IPS-20b (cell line): Measurements from ENCODE around the gene TPRX1.
"Not testable (repeated sequence)": the region's sequence is repeated elsewhere in the genome, so short reads cannot be mapped to it uniquely, and the experiment has no call there.

Source experiments
- H3K27ac ChIP-seq: one replicate; pipeline ENCODE4 v1.5.1; 2013; ENCODE audit warnings: low read length
- H3K27me3 ChIP-seq: 2 replicates; pipeline ENCODE4 v1.6.1; 2013; ENCODE audit warnings: mild to moderate bottlenecking, low read length, inconsistent platforms; ENCODE audit not compliant: insufficient read depth
- H3K36me3 ChIP-seq: 2 replicates; pipeline ENCODE4 v1.6.1; 2013; ENCODE audit warnings: low read depth, mild to moderate bottlenecking, inconsistent platforms, low read length, moderate library complexity; ENCODE audit not compliant: insufficient read depth
- H3K4me1 ChIP-seq: 2 replicates; pipeline ENCODE4 v1.6.1; 2013; ENCODE audit warnings: mild to moderate bottlenecking, control low read depth, inconsistent platforms, low read length, moderate library complexity; ENCODE audit not compliant: insufficient read depth
- H3K4me3 ChIP-seq: 2 replicates; pipeline ENCODE4 v1.5.1; 2013; ENCODE audit warnings: mild to moderate bottlenecking, low read length, inconsistent platforms
- H3K9ac ChIP-seq: 2 replicates; pipeline ENCODE4 v1.6.1; 2013; ENCODE audit warnings: low read depth, mild to moderate bottlenecking, inconsistent platforms, low read length, moderate library complexity
- H3K9me3 ChIP-seq: 2 replicates; pipeline ENCODE4 v1.6.1; 2013; ENCODE audit warnings: mild to moderate bottlenecking, low read depth, low read length, inconsistent platforms; ENCODE audit not compliant: insufficient read depth

Gene TPRX1, protein sequence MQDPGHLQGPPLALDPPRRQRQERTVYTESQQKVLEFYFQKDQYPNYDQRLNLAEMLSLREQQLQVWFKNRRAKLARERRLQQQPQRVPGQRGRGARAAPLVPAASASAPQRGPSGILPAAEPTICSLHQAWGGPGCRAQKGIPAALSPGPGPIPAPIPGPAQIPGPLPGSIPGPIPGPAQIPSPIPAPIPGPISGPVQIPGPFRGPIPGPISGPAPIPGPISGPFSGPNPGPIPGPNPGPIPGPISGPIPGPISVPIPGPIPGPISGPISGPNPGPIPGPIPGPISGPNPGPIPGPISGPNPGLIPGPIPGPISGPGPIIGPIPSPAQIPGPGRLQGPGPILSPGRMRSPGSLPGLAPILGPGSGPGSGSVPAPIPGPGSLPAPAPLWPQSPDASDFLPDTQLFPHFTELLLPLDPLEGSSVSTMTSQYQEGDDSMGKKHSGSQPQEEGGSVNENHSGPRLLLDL

DNA sequence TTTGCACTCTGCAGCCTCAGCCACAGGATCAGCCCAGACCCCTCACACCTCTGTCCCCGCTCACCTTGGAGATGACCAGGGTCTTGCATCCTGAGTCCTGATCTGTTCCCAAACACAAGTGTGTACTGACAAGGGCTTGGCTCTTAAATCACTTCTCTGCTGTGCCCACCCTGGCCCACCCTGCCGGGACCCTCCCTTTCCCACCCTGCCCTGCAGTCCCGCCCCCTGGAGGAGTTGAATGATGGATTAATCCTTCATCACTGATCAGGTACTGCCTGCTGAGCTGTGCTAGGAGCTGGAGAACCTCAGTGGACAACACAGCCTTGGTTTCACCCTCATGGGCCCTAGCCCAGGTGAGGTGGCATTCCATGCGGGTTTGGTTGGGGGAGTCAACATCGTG lies at the start of gene TPRX1:
Gene TPRX1 (minus strand): TSS at position 101 of the 400 bp plus-strand sequence. CDS start 12 bp downstream, at position 89.
- not testable (repeated sequence) for H3K4me1 ChIP-seq, H3K9me3 ChIP-seq, H3K27ac ChIP-seq, H3K36me3 ChIP-seq, H3K9ac ChIP-seq, H3K4me3 ChIP-seq, H3K27me3 ChIP-seq

DNA sequence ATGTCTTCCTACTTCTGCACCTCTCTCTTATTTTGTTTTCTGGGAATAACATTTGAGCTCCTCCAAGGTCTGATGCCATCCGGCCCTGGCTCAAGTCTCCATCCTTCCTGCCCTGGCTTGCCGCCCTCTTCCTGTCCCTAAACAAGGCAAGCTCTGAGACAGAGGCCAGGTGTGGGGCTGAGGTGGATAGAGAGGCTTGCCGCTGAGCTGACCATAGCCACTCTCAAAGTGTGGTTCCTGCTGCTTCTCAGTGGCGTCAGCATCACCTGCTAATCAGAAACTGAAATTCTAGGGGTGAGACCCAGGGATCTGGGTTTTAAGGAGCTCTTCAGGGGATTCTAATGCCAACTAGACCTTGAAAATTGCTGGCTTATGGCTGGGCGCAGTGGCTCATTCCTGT lies 48.7 kb upstream of the TPRX1 start:
- Histone ChIP-seq H3K27ac (no peak overlapping the region), H3K9me3 (no peaks in the 10 kb centered on the region), H3K9ac (no peak overlapping the region), H3K4me3 (no peak overlapping the region), H3K27me3 (no peaks in the 10 kb centered on the region), H3K36me3 (no peaks in the 10 kb centered on the region), H3K4me1 (peaks cover 8% of the 10 kb centered on the region; the same call in 1 of the 2 replicates)

DNA sequence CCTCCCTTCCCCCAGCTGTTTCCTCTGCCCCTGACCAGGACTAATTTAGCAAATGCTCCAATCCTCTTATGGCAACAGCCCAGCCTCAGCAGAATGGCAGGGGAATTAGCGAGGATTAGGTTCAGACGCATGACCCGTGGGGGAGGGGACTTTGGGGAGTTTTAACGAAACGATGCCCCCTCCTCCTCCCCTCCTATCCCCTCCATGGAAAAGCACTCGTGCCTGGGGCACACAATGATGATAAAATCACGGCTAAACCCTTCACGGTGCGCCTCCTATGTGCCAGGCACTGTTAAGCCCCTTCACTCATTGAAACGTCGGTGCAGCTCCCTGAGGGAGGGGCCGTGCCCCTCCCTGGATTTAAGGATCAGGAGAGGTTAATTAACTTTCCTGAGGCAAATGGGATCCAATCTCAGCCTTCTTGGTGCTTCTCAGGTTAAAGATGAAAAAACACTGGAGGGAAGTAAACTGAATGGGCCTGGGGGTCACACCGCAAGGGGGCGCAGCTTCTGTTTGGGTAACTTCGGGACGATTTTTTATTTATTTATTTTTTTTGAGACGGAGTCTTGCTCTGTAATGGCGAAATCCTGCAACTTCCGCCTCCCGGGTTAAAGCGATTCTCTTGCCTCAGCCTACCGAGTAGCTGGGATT lies 44.6 kb upstream of the TPRX1 start:
- Histone ChIP-seq H3K9me3 (no peaks in the 10 kb centered on the region), H3K27ac (peak overlapping the region; percentile 69), H3K36me3 (no peaks in the 10 kb centered on the region), H3K9ac (peak overlapping the region; percentile 83; the same call in 1 of the 2 replicates), H3K27me3 (no peaks in the 10 kb centered on the region), H3K4me1 (peaks cover 8% of the 10 kb centered on the region; the same call in 1 of the 2 replicates), H3K4me3 (peak overlapping the region; percentile 62)

DNA sequence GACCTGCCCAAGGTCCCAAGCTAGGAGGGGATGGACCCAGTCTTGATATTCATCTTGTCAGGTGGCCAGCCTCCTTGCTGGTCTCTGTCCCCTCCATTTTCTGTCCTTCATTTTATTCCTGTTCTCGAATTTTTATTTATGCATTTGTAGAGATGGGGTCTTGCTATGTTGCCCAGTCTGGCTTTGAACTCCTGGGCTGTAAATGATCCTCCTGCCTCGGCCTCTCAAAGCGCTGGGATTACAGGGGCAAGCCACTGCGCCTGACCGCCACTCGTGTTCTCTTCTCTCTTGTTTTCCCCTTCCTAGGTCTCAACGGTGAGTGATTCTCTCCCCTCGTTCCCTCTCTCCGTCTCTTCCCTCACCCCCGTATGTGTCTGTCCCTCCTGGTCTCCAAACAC lies 44.1 kb upstream of the TPRX1 start:
- peak overlapping the region; percentile 62 for H3K4me3 ChIP-seq
- no peaks in the 10 kb centered on the region for H3K36me3 ChIP-seq
- H3K27ac ChIP-seq = peak overlapping the region; percentile 69
- peaks cover 8% of the 10 kb centered on the region; the same call in 1 of the 2 replicates for H3K4me1 ChIP-seq
- peak overlapping the region; percentile 83; the same call in 1 of the 2 replicates for H3K9ac ChIP-seq
- H3K27me3 ChIP-seq = no peaks in the 10 kb centered on the region
- H3K9me3 ChIP-seq = no peaks in the 10 kb centered on the region

DNA sequence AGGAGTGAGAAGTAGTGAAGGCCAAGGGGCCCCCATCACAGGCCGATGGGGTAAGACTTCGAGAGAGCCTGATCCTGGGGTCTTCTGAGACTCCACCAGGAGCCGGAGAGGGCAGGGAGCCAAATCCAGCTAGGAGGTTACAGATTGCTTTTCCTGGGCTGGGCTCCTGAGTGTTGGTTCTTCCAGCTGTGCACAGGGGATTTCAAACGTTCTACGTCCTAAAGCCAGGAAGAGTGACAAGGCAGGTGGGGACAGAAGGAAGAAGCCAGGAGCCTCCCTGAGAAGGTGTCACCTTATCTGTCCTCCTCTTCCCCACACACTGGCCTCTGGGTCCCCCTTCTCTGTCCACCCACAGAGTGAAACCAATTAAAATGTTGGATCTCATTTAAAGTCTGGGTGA lies 38.6 kb upstream of the TPRX1 start:
- Histone ChIP-seq H3K27me3 (no peaks in the 10 kb centered on the region), H3K27ac (no peak overlapping the region), H3K9ac (no peak overlapping the region), H3K36me3 (no peaks in the 10 kb centered on the region), H3K4me3 (no peak overlapping the region), H3K4me1 (peaks cover 7% of the 10 kb centered on the region; the same call in 1 of the 2 replicates), H3K9me3 (no peaks in the 10 kb centered on the region)

DNA sequence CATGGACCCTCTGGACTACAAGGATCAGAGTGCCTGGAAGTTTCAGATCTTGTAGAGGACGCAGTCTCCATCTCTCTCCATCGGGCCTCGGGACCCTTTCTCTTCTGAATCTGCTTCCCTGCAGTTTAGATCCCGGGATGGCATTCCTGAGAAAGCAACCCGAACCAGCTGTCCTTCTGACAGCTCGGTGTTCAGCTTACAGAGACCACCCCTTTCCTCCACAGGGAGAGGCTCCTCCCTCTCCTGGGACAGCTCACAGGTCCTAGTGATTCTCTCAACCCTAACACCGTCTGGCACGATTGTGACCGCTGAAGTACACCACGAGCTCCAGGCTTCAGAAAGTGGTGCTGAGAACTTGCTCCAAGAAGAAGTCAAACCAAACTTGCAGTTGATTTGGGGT lies 35.6 kb upstream of the TPRX1 start:
- Histone ChIP-seq H3K9ac (no peak overlapping the region), H3K36me3 (no peaks in the 10 kb centered on the region), H3K9me3 (no peaks in the 10 kb centered on the region), H3K4me3 (peak overlapping the region; percentile 2; the same call in 1 of the 2 replicates), H3K27ac (no peak overlapping the region), H3K4me1 (peaks cover 7% of the 10 kb centered on the region; the same call in 1 of the 2 replicates), H3K27me3 (no peaks in the 10 kb centered on the region)

- no peaks in the 10 kb centered on the region for H3K9me3 ChIP-seq
Measured at GRCh38 chr19:47839411-47839810, 35.1 kb upstream of the TPRX1 start.

DNA sequence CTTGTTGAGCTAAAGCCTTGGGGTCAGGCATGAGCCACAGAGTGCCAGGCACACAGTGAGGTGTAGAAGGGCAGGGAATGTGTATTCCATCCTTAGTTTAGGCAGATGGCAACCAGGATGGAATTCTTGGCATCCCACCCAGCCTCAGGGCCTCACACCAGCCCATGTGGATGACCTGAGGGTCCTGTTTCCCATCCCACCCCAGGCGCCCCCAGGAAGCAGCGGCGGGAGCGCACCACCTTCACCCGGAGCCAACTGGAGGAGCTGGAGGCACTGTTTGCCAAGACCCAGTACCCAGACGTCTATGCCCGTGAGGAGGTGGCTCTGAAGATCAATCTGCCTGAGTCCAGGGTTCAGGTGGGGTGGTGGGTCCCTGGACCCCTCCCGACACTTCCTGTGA lies 31.7 kb upstream of the TPRX1 start:
- no peak overlapping the region for H3K9ac ChIP-seq
- H3K36me3 ChIP-seq = no peaks in the 10 kb centered on the region
- no peak overlapping the region for H3K27ac ChIP-seq
- H3K27me3 ChIP-seq = no peaks in the 10 kb centered on the region
- no peak overlapping the region for H3K4me3 ChIP-seq
- H3K4me1 ChIP-seq = peaks cover 7% of the 10 kb centered on the region; the same call in 1 of the 2 replicates
- no peaks in the 10 kb centered on the region for H3K9me3 ChIP-seq

More at GRCh38 chr19:47839411-47839810, 35.1 kb upstream of the TPRX1 start:
- Histone ChIP-seq H3K4me1 (peaks cover 7% of the 10 kb centered on the region; the same call in 1 of the 2 replicates), H3K36me3 (no peaks in the 10 kb centered on the region), H3K9ac (no peak overlapping the region), H3K27ac (no peak overlapping the region), H3K27me3 (no peaks in the 10 kb centered on the region), H3K4me3 (no peak overlapping the region)

DNA sequence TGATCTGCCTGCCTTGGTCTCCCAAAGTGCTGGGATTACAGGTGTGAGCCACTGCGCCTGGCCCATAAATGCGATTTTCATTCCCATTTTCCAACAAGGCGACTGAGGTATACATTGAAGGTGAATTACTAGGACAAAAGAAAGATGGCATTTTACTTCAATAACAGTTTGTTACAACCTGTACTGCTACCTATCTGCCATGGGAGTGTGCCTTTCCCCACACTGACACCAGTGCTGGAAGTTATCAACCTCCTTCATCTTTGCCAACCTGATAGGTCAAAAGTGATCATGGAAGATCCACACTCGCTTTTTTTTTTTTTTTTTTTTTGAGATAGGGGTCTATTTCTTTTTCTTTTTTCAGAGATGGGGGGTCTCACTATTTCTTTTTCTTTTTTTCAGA lies 28.4 kb upstream of the TPRX1 start:
- Histone ChIP-seq H3K27me3 (no peaks in the 10 kb centered on the region), H3K4me3 (no peak overlapping the region), H3K9ac (no peak overlapping the region), H3K36me3 (no peaks in the 10 kb centered on the region), H3K9me3 (no peaks in the 10 kb centered on the region), H3K27ac (no peak overlapping the region), H3K4me1 (peaks cover 7% of the 10 kb centered on the region; the same call in 1 of the 2 replicates)

DNA sequence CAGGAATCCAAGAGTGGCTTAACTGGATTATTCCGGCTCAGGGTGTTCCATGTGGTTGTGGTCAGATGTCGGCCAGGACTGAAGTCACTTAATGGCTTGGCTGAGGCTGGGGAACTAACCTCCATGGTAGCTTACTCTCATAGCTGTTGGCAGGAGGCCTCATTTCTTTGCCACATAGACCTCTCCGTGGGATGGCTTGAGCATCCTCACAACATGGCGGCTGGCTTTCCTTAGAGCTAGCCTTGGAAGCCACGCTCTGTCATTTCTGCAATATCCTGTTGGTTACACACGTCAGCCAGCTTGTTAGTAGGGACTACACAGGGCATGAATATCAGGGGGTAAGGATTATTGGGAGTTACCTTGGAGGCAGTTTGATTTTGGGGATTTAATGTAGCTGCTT lies 22.4 kb upstream of the TPRX1 start:
- no peaks in the 10 kb centered on the region for H3K36me3 ChIP-seq

DNA sequence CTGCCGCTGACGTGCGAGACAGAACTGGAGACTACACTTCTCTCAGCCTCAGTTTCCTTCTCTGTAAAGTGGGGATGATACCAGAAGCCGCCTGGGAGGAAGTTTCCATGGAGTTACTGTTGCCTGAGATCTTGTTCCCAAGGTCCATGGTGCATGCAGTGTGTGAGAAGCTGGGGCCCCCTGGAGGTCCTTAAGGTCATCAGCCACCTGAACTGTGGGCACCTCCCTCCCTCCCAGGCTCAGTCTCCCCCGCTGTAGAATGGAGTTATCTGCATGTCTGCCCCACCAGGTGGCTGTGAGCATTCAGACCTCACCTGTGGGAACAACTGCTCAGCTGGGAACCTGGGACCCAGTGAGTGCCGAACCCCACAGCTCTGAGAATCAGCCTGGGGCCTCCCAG lies 20.0 kb upstream of the TPRX1 start:
- Histone ChIP-seq H3K36me3 (no peaks in the 10 kb centered on the region), H3K9ac (no peak overlapping the region), H3K4me1 (peaks cover 18% of the 10 kb centered on the region), H3K4me3 (no peak overlapping the region), H3K27ac (no peak overlapping the region), H3K9me3 (no peaks in the 10 kb centered on the region), H3K27me3 (no peaks in the 10 kb centered on the region)

More for the DNA sequence above, 22.4 kb upstream of the TPRX1 start:
- H3K4me3 ChIP-seq = no peak overlapping the region
- no peaks in the 10 kb centered on the region for H3K9me3 ChIP-seq
- H3K9ac ChIP-seq = no peak overlapping the region
- H3K27ac ChIP-seq = no peak overlapping the region
- peaks cover 7% of the 10 kb centered on the region; the same call in 1 of the 2 replicates for H3K4me1 ChIP-seq
- no peaks in the 10 kb centered on the region for H3K27me3 ChIP-seq
